Activated T-cell treated with anti-CD3 and anti-CD28 coated beads, Interleukin-2, amount 50 U/mL, for 24 hours (primary cell): Measurements from ENCODE around the gene ASPG.

ENCODE experiments used
- DNase-seq: peaks from one replicate; pipeline ENCODE4 v3.0.0-alpha.2; 2020
- H3K27ac Mint-ChIP-seq: 2 replicates; pipeline ENCODE4 v1.8.0; 2020; ENCODE audit warnings: mild to moderate bottlenecking, mixed read lengths
- H3K27me3 Mint-ChIP-seq: 2 replicates; pipeline ENCODE4 v1.8.0; 2020; ENCODE audit warnings: mixed read lengths
- H3K36me3 Mint-ChIP-seq: 2 replicates; pipeline ENCODE4 v1.8.0; 2020; ENCODE audit warnings: low read depth, mixed read lengths
- H3K4me1 Mint-ChIP-seq: 2 replicates; pipeline ENCODE4 v1.8.0; 2020; ENCODE audit warnings: low read depth, mixed read lengths
- H3K4me3 Mint-ChIP-seq: 2 replicates; pipeline ENCODE4 v1.8.0; 2020; ENCODE audit warnings: mild to moderate bottlenecking, moderate library complexity, mixed read lengths
- H3K9me3 Mint-ChIP-seq: 2 replicates; pipeline ENCODE4 v1.8.0; 2020; ENCODE audit warnings: mixed read lengths

The ASPG gene

DNA sequence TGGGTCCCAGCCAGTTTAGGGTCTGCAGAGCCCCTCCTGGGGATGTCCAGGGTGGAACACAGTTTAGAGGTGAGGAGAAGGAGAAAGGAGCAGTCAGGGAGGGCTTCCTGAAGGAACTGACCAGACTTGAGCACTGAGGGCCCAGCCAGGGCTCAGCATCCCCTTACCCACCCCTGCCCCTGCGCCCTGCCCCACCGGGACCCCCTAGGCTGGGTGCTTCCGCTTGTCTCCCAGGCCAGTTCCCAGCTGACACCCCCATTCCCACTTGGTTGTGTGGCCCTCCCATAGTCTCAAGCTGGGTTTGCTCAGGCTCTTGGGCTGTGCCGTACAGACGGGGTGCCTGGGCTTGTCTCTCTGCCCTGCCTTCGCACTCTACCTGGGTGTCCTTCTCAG lies 26.6 kb downstream of the ASPG start:
- no peak overlapping the region for H3K27ac Mint-ChIP-seq

DNA sequence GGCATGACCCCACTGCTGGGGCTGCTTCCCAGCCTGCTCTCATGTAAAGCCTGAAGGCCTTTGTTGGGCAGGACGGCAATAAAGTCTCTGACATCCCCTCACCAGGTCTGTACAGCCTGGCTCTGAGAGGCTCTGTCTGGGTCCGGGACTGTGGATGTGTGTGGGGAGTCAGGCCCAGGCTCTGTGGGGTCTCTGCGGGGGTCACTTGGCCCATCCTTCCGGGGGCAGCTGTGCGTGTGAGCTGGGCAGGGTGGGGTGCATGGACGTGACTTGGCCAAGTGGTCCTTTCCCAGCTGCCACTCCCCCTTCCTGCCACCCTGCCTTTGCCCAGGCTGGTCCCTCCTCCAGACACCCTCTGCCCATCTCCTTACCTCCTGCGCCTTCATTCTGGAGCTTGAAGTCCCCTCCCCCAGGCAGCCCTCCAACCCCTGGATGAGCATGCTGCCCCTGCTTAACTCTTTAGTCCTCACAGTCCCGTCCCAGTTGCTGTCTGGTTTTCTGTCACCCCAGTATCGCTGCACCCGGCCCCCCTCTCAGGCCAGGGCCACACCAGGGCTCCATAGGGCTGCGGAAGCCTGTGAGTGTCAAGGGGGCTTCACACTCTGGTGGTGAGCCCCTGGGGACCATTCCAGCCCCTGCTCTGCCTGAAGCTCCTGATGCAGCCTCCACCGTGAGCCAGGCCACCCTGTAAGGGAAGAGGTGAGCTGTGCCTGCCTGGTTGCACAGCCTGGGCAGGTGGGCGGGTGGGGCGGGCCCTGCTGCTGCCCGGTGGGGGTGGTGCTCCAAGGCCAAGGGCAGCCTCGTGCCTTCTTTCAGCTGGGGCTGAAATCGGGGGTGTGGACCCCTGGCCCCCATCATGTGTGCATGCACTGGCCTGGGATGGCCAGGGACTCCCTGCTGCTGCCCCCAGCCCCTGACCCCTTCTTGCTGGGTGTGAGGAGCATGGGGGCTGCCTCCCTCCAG lies 27.4 kb downstream of the ASPG start:
- DNase-seq, result no peak
- Mint-ChIP-seq H3K4me3 (no peak overlapping the region), H3K27ac (no peak overlapping the region), H3K27me3 (peaks cover 20% of the 10 kb centered on the region), H3K4me1 (no peaks in the 10 kb centered on the region), H3K36me3 (no peaks in the 10 kb centered on the region), H3K9me3 (no peaks in the 10 kb centered on the region)

More for the DNA sequence above, 26.6 kb downstream of the ASPG start:
- no peak for DNase-seq
- H3K4me3 Mint-ChIP-seq, result no peak overlapping the region
- H3K9me3 Mint-ChIP-seq, result no peaks in the 10 kb centered on the region
- no peaks in the 10 kb centered on the region for H3K36me3 Mint-ChIP-seq
- peaks cover 19% of the 10 kb centered on the region for H3K27me3 Mint-ChIP-seq
- H3K4me1 Mint-ChIP-seq, result no peaks in the 10 kb centered on the region

DNA sequence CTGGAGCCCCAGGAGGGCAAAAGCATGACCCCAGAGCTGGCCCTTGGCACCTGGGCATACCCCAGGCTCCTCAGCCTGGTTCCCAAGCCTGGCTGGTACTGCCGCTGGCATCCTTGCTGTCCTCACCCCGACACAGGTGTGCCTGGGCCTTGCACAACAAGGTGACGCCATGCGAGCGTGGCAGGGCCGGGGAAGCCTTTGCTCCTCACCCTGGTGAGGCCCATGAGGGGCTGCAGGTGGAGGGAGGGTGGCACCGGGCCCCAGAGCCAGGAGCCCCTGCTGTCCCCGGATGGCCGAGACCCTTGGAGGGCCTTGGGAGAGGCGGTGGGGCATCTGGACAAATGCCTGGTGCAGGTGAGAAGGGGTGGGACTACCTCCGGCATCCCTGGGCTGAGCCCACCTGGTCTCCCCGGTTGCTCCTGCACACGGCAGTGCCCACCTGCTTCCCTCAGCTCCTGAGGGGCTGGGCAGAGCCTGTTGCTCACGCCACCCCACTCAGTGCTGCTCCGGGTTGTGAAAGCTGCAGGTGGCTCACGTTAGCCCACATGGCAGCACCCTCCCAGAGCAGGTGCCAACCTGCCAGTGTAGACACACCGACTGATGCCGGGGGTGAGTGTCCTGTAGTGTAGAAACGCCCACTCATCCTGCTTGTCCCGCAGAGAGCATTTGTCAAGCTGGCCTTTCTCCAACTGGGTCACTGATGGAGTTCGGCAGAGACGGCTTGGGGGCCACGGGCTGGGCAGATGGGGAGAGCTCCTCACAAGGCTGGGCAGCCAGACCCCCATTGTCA lies 28.3 kb downstream of the ASPG start:
- DNase-seq, result no peak
- no peaks in the 10 kb centered on the region for H3K36me3 Mint-ChIP-seq
- H3K9me3 Mint-ChIP-seq, result no peaks in the 10 kb centered on the region
- no peak overlapping the region for H3K27ac Mint-ChIP-seq
- no peak overlapping the region for H3K4me3 Mint-ChIP-seq
- no peaks in the 10 kb centered on the region for H3K4me1 Mint-ChIP-seq
- peaks cover 29% of the 10 kb centered on the region for H3K27me3 Mint-ChIP-seq

DNA sequence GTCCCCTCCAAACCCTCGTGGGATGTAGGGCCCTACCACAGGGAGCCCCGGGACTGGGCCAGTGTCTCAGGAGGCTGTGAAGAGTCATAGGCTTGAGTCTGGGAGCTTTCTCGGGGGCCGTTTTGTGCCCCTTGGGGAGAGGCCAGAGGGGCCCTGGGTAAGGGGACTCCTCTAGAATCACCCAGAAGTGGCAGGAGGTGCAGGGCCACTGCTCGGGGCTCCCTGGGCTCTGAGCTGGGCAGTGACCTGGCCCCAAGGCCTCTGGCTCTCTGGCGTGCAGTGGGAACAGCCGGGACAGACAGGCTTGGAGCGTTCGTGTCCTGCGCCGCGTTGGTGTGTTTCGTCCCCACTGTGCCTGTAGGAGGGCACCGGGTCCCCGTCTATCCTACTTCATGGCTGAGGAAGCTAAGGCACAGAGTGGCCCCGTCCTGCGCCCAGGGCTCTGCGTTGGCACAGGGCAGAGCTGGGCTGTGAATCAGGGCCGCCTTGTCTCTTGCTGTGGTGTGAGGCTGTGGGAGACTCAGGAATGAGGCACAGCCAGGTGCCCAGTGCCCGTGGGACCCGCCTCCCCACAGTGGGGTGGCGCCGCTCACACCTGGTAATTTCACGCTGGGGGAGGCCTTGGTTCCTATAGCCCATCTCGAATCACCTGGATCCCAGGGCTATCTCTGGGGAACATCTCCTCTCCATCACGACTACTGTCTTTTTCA lies 29.1 kb downstream of the ASPG start:
- Mint-ChIP-seq H3K4me3 (no peak overlapping the region), H3K36me3 (no peaks in the 10 kb centered on the region), H3K4me1 (no peaks in the 10 kb centered on the region), H3K27ac (no peak overlapping the region), H3K27me3 (peaks cover 36% of the 10 kb centered on the region), H3K9me3 (no peaks in the 10 kb centered on the region)
- DNase-seq, result no peak

DNA sequence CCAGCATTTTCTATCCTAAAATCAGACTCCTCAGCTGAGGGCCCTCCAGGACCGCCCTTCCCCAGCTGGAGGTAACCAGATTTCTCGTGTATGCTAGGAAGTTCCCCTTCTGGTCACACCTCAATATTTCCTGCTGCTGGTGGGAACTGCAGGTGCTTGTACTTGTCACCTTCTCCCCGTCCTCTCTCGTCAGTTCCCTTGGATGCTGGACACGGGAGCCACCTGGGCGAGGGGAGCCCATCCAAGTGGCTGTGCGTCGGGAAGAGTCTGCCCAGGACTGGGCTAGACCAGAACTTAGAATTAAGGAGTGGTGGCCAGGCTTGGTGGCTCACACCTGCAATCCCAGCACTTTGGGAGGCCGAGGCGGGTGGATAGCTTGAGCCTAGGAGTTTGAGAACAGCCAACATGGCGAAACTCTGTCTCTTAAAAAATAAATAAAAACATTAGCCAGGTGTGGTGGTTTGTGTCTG lies 29.7 kb downstream of the ASPG start:
- Mint-ChIP-seq H3K4me1 (no peaks in the 10 kb centered on the region), H3K4me3 (no peak overlapping the region)

DNA sequence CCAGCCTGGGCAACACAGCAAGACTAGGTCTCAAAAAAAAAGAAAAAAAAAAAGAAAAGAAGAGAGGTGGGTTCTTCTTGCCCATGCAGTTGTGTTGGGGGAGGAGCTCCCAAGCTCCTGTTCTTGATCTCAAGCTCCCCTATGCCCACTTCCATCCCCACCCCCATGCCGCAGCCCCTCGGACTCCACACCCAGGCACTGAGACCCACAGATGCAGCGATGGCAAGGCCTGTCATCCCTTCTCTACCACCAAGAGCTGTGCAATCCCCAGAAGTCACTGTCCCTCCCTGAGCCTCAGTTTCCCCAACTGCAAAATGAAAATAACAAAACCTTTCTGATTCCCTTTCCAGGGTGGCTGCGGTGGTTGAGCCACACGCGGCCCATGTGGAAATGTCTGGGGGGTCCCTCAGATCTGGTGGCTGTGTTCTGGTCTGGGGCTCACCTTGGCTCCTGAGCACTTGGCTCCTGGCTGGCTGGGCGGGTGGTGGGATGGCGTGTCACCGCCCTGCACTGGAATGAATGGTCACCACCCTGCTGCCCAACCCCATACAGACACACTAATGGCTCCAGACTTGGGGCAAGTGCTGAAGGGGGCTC lies 30.3 kb downstream of the ASPG start:
- no peak overlapping the region for H3K4me3 Mint-ChIP-seq

More for the DNA sequence above, 29.7 kb downstream of the ASPG start:
- Mint-ChIP-seq H3K27me3 (peaks cover 42% of the 10 kb centered on the region), H3K27ac (no peak overlapping the region), H3K9me3 (no peaks in the 10 kb centered on the region), H3K36me3 (no peaks in the 10 kb centered on the region)
- no peak for DNase-seq

DNA sequence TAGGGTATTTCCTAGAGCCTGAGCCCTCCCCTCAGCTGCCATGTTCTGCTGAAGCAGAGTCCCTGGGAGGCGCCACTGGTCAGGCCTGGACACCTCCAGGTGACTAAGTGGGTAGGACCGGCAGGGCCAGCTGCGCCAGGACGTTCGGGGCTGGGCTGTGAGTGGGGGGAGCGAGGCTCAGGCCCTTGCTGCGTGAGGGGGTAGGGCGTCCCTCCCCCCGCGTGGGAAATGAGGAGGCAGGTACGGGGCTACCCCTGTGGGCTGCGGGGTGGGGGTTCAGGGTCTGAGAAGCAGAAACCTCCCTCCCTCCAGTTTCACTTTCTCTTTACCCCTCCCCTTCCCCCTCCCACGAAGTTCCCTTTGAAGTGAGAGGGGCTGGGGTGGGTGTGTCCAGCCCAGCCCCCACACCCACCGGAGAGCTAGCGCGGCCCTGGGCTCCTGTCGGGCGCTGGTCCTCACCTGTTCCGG lies 30.8 kb downstream of the ASPG start:
- no peaks in the 10 kb centered on the region for H3K4me1 Mint-ChIP-seq
- peaks cover 47% of the 10 kb centered on the region for H3K27me3 Mint-ChIP-seq
- no peaks in the 10 kb centered on the region for H3K9me3 Mint-ChIP-seq
- no peaks in the 10 kb centered on the region for H3K36me3 Mint-ChIP-seq
- DNase-seq, result no peak
- H3K27ac Mint-ChIP-seq, result no peak overlapping the region
- peak overlapping the region; percentile 27 for H3K4me3 Mint-ChIP-seq

More for the DNA sequence above, 30.3 kb downstream of the ASPG start:
- Mint-ChIP-seq H3K4me1 (no peaks in the 10 kb centered on the region), H3K36me3 (no peaks in the 10 kb centered on the region), H3K27me3 (peaks cover 43% of the 10 kb centered on the region), H3K27ac (no peak overlapping the region), H3K9me3 (no peaks in the 10 kb centered on the region)
- DNase-seq, result no peak

DNA sequence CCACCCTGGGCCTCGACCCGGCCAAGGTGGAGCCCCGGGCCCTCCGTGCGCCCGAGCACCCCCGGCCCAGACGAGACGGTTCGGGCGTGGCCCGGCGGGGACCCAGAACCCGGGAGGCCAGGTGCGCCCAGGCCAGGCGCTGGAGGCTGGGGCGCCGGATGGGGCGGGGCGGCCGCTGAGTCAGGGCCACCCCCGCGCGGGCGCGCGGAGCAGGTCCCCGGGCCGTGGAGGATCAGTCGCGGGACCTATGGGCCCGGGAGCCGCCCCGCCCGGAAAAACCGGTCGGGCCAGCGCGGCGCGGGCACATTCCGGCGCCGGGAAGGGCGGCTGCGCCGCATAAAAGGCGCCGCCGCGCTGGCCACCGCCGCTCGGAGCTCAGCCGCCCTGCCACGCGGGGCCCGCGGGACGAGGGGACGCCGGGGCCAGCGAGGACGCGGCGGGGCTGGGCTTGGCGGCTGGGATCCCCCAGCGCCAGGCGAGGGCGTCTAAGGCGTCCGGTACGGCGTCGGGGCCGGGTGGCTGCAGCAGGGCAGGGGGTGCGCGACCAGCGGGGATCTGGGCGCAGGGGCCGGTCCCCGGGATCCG lies 31.3 kb downstream of the ASPG start:
- Mint-ChIP-seq H3K27me3 (peaks cover 47% of the 10 kb centered on the region), H3K4me3 (peak overlapping the region; percentile 27), H3K36me3 (no peaks in the 10 kb centered on the region), H3K27ac (no peak overlapping the region), H3K9me3 (no peaks in the 10 kb centered on the region), H3K4me1 (no peaks in the 10 kb centered on the region)
- no peak for DNase-seq

DNA sequence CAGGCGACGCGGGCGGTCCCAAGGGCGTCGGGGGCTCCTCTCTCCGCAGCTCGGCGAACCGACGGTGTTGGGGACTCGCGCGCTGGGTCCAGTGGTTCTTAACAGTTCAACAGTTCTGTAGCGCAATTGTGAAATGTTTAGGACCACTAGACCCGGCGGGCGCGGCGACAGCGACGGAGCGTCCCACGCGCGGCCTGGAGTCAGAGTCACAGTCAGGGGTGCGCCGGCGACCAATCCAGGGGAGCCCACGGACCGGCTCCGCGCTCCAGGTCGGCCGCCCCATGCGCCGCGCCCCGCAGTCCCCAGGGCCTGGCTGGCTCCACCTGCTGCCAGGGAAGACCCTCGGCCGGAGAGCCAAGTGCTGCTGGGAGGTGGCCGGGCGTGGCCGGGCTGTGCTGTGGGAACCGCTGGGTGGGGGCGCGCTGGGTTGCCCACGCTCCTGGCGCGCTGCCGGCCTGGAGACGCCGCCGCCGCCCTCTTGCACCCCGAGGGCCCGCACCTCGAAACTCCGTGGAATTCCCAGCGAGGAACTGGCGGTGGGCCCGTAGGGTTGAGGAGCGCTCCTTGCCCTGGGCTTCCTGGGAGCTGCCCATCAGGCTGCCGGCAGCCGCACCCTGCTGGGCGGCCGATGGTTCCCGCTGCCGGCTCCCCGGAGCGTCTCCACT lies 32.0 kb downstream of the ASPG start:
- DNase-seq, result no peak
- H3K36me3 Mint-ChIP-seq, result no peaks in the 10 kb centered on the region
- H3K4me1 Mint-ChIP-seq, result no peaks in the 10 kb centered on the region
- no peaks in the 10 kb centered on the region for H3K9me3 Mint-ChIP-seq
- H3K4me3 Mint-ChIP-seq, result no peak overlapping the region
- H3K27ac Mint-ChIP-seq, result no peak overlapping the region
- peaks cover 47% of the 10 kb centered on the region for H3K27me3 Mint-ChIP-seq

DNA sequence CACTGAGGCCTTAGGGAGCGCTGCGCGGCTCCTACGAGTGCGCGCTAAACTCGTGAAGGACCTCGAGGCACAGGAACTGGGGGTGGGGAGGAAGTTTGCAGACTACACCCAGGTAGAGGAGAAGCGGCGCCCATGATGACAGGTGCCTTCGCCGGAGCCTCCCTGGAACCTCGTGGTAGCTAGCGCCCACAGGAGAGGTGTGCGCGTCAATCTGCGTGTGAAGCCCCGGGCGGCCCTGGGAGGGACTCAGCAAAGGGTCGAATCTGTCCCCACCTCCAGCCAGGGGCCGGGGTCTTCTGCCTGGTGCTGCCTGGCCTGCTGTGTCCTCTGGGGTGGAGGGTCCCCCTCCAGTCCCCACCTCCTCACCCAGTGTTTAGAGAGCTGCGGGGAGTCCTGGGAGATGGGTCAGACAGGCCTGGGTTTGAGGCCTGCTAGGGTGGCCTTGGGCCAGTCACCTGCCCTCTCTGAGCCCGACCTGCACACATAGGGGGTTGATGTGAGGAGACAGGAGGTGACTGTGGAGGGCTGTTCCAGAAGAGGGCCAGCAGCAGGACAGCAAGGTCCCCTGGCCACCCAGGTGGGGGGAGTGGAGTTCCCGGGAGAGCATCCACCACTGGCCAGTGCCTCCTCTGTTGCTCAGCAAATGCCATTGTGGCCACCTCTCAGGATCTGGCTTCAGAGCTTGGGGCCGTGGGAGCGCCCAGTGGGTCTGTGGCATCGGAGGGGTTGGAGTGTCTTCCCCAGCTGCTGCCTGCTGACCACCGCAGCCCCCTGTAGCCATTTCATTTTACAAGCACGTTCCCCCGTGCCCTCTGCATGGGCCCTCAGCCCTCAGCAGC lies 32.7 kb downstream of the ASPG start:
- Mint-ChIP-seq H3K9me3 (no peaks in the 10 kb centered on the region), H3K27me3 (peaks cover 49% of the 10 kb centered on the region), H3K27ac (no peak overlapping the region), H3K36me3 (no peaks in the 10 kb centered on the region), H3K4me3 (no peak overlapping the region), H3K4me1 (no peaks in the 10 kb centered on the region)
- no peak for DNase-seq

DNA sequence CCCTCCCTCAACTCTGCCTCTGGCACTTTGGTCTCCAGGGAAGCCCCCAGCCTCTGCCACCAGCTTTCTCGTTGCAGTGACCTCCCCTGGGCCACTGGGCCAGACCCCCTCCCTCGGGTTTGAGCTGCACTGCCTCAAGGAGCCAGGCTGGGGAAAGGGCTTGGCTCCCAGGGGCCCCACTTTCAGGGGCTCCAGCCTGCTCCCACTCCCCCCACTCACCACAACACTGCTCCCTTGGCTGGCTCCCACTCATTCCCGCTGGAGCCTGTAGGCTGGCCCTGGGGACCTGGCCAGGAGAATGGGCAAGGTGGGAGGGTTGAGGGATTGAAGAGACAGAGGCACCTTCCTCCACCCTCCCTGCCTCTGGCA lies 33.6 kb downstream of the ASPG start:
- no peak for DNase-seq
- H3K4me1 Mint-ChIP-seq, result no peaks in the 10 kb centered on the region
- no peak overlapping the region for H3K27ac Mint-ChIP-seq
- no peaks in the 10 kb centered on the region for H3K36me3 Mint-ChIP-seq
- H3K4me3 Mint-ChIP-seq, result no peak overlapping the region
- H3K27me3 Mint-ChIP-seq, result peaks cover 53% of the 10 kb centered on the region
- H3K9me3 Mint-ChIP-seq, result peaks cover 5% of the 10 kb centered on the region

DNA sequence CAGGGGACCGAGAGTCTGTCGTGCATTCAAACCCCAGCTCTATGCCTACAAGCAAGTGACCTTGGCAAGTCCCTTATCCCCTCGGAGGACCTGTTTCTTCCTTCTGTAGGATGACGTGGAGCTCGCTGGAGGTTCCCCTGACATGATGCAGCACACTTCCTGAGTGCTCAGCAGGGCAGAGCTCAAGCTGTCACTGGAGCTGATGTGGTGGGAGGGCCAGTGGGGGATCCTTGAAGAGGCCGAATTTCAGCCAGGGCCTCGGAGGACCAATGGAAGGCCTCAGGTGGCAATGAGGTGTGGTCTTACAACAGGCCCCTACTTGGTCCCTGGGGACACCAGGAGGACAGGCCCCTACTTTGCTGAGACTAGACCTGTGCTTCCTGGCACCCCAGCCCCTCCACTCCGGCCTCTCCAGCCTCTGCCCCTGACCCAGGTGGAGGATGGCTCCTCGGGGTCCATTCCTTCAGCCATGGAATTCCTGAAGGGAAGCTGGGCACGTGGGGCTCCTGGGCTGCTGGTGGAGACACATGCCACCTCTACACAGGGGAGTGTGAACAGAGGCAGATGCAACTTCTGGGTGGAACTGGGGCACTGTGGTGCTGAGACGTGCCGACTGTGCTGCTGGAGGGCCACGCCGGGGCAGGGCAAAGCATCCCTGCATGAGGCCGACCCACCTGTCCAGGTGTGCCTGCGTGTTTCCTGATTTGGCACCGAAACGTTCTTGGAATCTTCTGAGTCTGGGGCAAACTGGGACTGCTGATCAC lies 34.2 kb downstream of the ASPG start:
- H3K27ac Mint-ChIP-seq, result no peak overlapping the region
- no peak for DNase-seq
- no peaks in the 10 kb centered on the region for H3K36me3 Mint-ChIP-seq
- H3K9me3 Mint-ChIP-seq, result peaks cover 6% of the 10 kb centered on the region
- H3K4me1 Mint-ChIP-seq, result no peaks in the 10 kb centered on the region
- H3K27me3 Mint-ChIP-seq, result peaks cover 50% of the 10 kb centered on the region
- H3K4me3 Mint-ChIP-seq, result no peak overlapping the region
